Measurements from ENCODE around the gene ZSCAN31.

- TF ChIP-seq CTCF (IDR thresholded peaks at IDR 0.05) = no peak
- no peak for TF ChIP-seq POLR2A (IDR thresholded peaks at IDR 0.05)
Measured at GRCh38 chr6:28334286-28335039, 1.5 kb downstream of the ZSCAN31 start.
